ENCODE measurements around the gene PF4V1. TPM values are rescaled to one million over a fixed set of nuclear protein-coding genes. Genes with fewer than 3 reads are reported as not detected.
A peak's percentile ranks its signal among the peaks of the same experiment; 100 is the strongest.

The PF4V1 gene
- total and polyA plus RNA-seq, 9 of the 15 experiments (the other 6 are each of a cell fraction or from before 2014, with no cell fraction given) = not detected

- Histone ChIP-seq H3K79me2 (ENCODE audit: control insufficient read depth, insufficient read depth, low read length) (no peaks in the 10 kb centered on the region), H3K4me1 (replicated peaks in 1 of 2; ENCODE audit: control insufficient read depth in 2 of 2, insufficient read depth in 2 of 2, low read length in 2 of 2) (peaks cover 7 to 9% of the 10 kb centered on the region in 2 experiments; a peak in 4 of 5 replicates), H2AFZ (ENCODE audit: low read depth, low read length) (no peak overlapping the region), H3K9me3 (replicated peaks; ENCODE audit: control insufficient read depth, insufficient read depth, low read depth, low read length) (no peaks in the 10 kb centered on the region), H3K27ac (ENCODE audit: extremely low read depth, low read depth, low read length) (no peak overlapping the region), H4K20me1 (replicated peaks; ENCODE audit: control insufficient read depth, insufficient read depth, low read length) (no peaks in the 10 kb centered on the region), H3K4me3 (no peak overlapping the region), H3K9ac (ENCODE audit: insufficient read depth in 1 of 2, low read depth in 2 of 2, low read length in 2 of 2) (no peak overlapping the region), H3K36me3 (ENCODE audit: control insufficient read depth, insufficient read depth, low read length) (no peaks in the 10 kb centered on the region), H3K27me3 (ENCODE audit: control insufficient read depth in 2 of 2, insufficient read depth in 2 of 2, low read length in 2 of 2) (no peaks in the 10 kb centered on the region), H3K4me2 (ENCODE audit: insufficient read depth, low read length) (no peak overlapping the region), H3K9me1 (ENCODE audit: control insufficient read depth, insufficient read depth, low read length) (no peaks in the 10 kb centered on the region)
- DNase-seq (ENCODE audit: extremely low read depth in 1 of 4, low spot score in 3 of 4) = peak in 2 of 4 experiments; percentile 46 to 56
- CTCF ChIA-PET (ENCODE audit: low intra/inter-chr PET ratio) = interaction anchor here (0.5 to 0.8 kb wide), 3 partner anchors 177 to 270 kb away, joined by 3 to 5 read pairs (median 3); no protein-coding TSS in a partner anchor
- in situ Hi-C loops (cut with MboI) = no loop called here
- WGBS (ENCODE audit: insufficient coverage, low coverage, missing lambda C conversion rate) = 24% methylated on average over 2 of the region's 2 CpGs
- peak; percentile 64 for ATAC-seq
- intact Hi-C loops (cut with micrococcal nuclease) = loop anchor here (1.0 kb wide), 2 partner anchors 135 to 202 kb away; no protein-coding TSS in a partner anchor
- BruUV-seq (replicated peaks) = no TSS peak
- FAIRE-seq = peak; percentile 86
- POLR2A ChIA-PET = no interaction called here
- peak; percentile 73 for TF ChIP-seq SMC3 (conservative IDR thresholded peaks at IDR 0.05; ENCODE audit: insufficient read depth, low read depth, low read length)
- no peak for TF ChIP-seq PPARD (CRISPR knock-in tag; IDR thresholded peaks at IDR 0.05)
- TF ChIP-seq RFX1 (IDR thresholded peaks at IDR 0.05) = no peak
- TF ChIP-seq SFPQ (IDR thresholded peaks at IDR 0.05; ENCODE audit: low read depth, low read length) = no peak
- no peak for TF ChIP-seq SREBF1 (IDR thresholded peaks at IDR 0.05; ENCODE audit: borderline replicate concordance, low read depth, low read length)
- TF ChIP-seq ETV5 (CRISPR knock-in tag; IDR thresholded peaks at IDR 0.05; ENCODE audit: low read depth) = no peak
- TF ChIP-seq FOXK2 (conservative IDR thresholded peaks at IDR 0.05 in 1 of 2, IDR thresholded peaks at IDR 0.05 in 1 of 2; ENCODE audit: low read depth in 2 of 2) = 0 out of 4 replicates have a peak, but pooled peaks of 1 of the 2 experiments have one; percentile 19
- TF ChIP-seq MAZ (CRISPR knock-in tag; conservative IDR thresholded peaks at IDR 0.05 in 1 of 2, IDR thresholded peaks at IDR 0.05 in 1 of 2) = peak in 1 of 2 experiments; percentile 29; a peak in 1 of 4 replicates
- TF ChIP-seq DEAF1 (CRISPR knock-in tag; IDR thresholded peaks at IDR 0.05) = peak; percentile 42; the same call in 1 of the 2 replicates
- no peak for TF ChIP-seq ZMIZ1 (IDR thresholded peaks at IDR 0.05; ENCODE audit: low read depth in 2 of 2, low read length in 2 of 2)
- no peak for TF ChIP-seq RBM39 (optimal IDR thresholded peaks at IDR 0.05; ENCODE audit: low read depth, low read length)
- TF ChIP-seq CTCF (IDR thresholded peaks at IDR 0.05 in 2 of 3, conservative IDR thresholded peaks at IDR 0.05 in 1 of 3; ENCODE audit: insufficient read depth in 2 of 3, low read depth in 1 of 3, low read length in 3 of 3) = peak; percentile 72 to 73 (median 72)
Observed at GRCh38 chr4:73864365-73864764, 11.3 kb downstream of the PF4V1 start.
